NCI-H510A treated with DMSO at 0.1 percent for 48 hours (cell line): ENCODE data around the gene CMC2.

ENCODE experiments used
- DNase-seq: peaks from one replicate; lab custom pipeline; 2025; lab: John Stamatoyannopoulos, UW

CMC2 gene

DNA sequence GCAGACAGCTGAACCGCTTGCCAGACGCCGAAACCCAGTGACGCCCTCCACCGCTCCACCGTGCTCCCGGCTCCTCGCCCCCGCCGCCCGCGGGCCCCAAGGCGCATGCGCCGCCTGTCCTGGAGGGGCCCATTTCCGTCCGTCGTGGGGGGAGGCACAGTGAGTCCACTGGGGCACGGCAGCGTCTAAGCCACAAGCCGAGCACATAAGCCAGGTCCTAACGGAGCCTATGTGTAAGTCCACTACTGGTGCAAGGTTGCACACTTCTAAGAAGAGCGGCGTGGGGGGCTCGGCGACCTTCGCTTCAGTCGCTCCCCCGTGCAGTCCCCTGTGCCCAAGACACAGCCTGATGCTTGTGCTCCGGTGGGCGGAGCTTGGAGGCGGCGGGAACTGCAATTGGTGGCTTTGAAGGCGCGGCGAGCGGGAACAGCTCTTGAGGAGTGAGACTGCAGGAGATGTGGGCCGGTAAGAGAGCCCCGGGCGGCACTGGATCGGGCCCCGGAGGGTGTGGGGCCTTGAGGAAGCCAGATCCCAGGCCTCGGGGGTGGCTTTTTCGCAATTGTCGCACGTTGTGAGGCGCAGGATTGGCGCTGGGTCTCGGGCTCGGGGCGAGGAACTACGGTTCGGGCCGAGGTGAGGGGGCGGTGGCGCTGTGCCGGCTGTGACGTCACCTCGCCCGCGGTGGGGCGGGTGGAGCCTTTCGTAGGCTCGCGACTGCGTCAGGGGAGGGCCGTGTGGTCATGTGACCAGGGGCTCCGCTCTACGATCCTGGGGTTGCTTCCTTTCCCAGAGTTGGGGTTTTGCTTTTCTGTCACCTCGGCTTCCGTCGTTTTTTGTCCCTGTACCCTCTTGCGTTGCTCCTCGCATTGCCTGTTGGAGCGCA lies at the start of gene CMC2, which contains the start of gene CENPN:
Gene CMC2 (minus strand): TSS at position 73 of the 883 bp plus-strand sequence. CDS start 9,491 bp downstream, outside the sequence.
Gene CENPN (plus strand): TSS at position 402 of the 883 bp plus-strand sequence. CDS start 4,726 bp downstream, outside the sequence.
- peak; percentile 88 for DNase-seq

DNA sequence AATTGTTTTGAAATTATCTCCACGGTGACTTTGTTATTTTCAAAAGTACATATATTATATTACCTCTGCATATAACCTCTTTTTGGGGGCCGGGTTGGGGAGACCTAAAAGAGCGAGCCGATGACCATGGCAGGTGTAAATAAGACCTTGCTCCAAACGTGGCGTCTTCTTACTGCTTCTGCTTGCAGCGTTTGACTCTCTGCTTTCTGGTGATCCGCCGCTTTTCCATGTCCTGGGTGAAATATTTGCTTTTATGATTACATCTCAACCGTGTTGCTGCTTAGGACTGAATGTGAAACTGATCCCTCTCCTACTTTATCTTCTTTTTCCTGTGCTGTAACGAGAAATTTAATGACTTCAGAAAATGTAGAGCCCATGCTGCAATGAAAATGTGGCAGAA lies 47.1 kb upstream of the CMC2 start:
- no peak for DNase-seq

DNA sequence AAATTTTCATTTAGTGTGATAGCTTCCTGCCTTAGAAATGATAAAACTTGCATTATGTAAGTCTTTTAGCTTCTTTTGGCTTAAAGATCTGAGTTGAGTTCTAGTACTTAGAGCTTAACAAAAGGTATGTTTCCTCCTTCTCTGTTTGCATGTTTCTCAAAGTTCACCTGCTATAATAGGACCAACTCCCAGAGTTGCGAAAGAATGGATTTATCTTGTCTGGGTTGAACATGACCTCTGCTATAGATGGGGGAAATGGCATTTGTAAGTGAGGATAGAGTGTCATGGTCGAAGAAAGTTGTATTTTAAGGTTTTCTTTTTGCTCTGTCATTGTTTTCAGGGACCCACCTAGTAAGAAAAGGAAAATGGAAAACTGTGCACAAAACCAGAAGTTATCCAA lies 36.1 kb upstream of the CMC2 start:
- no peak for DNase-seq

DNA sequence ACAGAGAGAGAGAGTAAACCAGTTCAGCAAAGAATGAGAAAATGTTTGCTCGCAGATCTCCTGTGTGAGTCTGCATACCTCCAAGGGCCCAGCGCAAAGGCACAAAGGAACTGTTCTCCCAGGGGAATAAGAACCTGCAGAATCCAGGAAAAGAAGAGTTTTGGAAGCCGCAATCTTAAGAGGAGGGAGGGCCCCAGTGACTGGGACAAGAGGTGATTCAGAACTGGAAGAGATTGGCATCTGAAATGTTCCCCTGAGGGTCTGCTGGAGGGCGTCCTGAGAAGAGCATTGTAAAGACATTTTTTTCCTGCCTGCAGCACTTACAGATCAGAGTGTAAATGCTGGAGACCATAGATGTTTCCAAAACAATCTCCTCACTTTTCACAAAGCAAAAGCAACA lies 35.0 kb upstream of the CMC2 start:
- no peak for DNase-seq

DNA sequence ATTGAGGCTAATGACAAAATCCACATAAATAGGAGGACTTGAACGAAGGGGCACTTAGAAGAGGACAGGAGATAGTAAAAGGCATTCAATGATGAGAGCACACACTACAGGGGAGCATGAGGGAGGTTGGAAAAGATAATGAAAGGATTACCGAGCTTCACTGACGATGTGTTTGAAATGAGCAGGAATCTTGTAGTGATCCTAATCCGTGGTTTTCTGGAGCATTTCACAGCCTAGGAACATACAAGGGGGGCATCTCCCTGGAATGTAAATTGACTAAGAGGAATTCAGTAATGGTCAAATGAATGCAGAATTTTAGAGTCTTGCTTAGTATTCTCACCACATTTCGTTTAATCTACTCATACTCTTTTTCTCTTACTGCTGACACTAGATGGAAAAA lies 34.2 kb upstream of the CMC2 start:
- DNase-seq, result no peak

DNA sequence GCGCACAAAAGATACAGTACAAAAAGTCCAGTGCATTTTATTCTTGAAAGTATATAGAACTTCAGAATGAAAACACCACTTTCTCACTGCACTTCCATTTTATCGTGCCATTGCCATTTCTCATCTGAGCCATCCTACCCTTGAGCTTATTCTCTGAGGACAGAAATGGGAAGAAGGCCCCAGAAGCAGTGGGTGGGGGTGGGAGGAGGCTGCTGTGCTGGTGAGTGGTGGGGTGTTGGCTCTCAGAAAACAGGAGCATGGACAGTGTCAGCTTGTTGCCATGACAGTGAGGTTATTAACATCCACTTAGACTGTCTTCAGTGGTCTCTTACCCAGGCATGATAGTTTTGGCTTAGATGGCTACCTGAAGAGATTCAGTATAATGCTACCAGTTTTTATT lies 33.4 kb upstream of the CMC2 start:
- DNase-seq, result no peak

DNA sequence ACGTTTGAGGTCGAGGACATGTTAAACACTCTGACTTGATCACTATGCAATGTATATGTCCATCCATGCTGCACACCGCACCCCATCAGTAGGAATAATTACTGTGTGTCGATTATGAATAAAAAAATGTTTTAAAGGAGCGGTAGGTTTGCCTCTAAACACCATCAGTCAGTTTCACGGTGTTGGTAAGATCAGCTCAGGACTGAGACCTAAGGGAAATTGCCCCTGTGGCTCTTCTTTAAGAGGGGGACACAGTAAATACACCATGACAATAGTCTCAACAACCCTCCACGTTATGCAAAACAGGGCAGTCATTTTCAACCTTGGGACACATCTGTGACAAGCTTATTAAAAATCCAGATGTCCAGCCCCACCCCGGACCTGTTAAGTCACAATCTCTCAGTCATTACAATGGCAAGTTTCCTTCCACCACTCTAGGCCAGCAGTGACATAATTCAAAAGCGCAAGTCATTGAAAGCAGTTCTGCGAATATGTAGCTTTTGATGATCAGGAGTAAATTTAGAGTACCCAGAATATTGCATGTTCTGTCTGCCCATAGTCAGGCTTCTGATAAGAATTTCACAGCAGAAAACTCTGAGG lies 30.2 kb upstream of the CMC2 start:
- DNase-seq, result no peak

DNA sequence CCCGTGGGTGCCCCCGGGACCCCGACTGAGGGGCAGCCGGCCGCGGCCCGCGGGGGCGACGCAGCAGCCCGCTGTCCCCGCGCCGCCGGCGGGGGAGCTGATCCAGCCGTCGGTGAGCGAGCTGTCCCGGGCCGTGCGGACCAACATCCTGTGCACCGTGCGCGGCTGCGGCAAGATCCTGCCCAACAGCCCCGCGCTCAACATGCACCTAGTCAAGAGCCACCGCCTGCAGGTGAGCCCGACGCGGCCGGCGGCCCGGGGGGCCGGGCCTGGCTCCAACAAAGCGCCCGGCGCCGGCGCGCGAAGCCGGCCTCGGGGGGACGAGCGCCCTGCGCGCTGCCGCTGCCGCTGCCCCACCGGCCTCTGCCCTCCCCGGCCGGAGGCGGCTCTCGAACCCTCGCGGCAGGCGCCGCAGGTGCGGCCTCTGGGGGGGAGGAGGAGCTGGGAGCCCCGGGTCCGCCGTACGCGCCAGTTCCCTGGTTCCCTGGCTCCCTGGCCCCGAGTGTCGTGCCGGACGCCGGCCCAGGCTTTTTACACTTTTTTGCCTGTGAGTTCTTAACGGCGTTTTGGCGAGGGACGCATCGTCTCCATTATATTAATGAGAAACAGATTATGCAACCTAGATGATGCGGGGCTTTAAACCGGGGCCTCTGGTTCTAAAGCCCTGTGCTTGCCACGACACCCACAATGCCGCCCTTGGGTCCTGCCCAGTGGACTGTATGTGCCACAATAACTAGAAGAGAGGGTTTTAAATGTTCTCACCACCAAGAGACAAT lies 29.5 kb upstream of the CMC2 start:
- DNase-seq, result no peak

DNA sequence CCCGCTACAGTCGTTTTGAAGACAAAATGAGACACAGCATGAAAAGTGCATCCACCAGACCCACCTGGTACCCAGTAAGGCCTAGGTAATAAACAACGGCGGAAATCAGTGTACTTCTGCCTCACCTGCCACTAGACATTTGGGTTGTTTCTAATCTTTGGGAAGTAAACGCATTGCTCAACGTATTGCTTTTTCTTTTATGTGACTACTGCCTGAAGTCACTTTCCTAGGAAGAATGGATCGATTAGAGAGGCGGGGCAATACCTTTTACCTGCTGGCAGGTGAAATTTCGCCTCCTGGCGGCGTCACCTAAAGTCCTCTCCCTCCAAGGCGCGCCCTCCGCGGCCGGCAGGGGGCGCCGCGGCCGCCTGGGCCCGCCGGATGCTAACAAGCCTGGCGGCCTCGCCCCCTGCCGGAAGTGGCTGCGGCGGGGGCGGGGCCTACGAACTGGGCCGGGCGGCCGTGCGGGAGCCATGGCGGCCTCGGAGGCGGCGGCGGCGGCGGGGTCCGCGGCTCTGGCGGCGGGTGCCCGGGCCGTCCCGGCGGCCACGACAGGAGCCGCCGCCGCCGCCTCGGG lies 28.8 kb upstream of the CMC2 start, which contains the start of gene ATMIN:
Gene ATMIN (plus strand): TSS at position 445 of the 577 bp plus-strand sequence. CDS start 29 bp downstream, at position 474.
- peak; percentile 83 for DNase-seq

DNA sequence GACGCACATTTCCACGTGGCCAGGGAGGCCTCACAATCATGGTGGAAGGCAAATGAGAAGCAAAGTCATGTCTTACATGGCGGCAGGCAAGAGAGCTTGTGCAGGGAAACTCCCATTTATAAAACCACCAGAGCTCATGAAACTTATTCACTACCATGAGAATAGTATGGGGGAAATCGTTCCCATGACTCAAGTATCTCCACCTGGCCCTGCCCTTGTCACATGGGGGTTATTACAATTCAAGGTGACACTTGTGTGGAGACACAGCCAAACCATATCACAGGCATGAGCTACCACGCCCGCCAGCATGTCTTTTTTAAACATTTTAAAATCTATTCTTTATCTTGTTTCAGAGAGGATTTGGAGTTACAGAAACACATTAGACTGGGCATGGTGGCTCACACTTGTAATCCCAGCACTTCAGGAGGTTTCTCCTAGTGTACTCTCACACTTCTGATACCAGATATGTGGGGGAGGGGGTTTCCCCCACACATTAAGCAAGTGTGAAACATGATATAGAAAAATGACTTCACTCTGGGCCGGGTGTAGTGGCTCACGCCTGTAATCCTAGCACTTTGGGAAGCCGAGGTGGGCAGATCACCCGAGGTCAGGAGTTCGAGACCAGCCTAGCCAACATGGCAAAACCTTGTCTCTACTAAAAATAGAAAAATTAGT lies 23.4 kb upstream of the CMC2 start:
- DNase-seq, result no peak

DNA sequence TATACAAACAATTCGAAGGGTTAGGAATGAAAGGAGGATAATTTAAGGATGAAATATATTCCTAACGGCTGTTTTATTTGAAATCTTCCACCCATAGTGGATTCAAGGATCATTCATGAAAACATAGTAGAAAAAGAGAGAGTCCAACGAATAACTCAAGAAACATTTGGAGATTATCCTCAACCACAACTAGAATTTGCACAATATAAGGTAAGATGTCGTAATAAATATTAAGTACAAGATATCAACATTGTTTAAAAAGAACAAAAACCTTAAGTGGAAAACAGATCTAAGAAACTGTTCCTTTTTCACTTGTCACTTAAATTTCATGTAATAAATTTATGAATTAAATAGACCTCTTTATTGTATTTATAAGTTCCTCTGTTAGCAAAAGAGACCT lies 19.7 kb upstream of the CMC2 start:
- no peak for DNase-seq

DNA sequence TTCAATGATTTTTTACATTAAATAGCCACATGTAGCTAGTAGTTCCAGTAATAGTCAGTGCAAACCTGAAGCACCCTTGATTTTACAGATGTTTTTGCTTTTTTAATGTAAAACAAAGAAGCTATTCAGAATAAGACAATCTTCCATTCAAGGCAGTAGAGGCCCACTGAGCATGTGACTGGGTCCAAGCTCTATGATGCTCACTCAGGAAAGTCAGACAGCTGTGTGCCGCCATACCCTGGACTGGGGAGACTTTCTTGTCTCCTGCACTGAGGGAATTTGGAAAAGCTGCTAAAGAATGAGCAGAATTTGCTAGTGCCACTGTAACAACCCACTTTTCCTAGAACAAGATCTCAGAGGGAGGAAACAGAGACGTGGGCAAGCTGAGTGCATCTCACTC lies 11.8 kb upstream of the CMC2 start:
- DNase-seq, result no peak

DNA sequence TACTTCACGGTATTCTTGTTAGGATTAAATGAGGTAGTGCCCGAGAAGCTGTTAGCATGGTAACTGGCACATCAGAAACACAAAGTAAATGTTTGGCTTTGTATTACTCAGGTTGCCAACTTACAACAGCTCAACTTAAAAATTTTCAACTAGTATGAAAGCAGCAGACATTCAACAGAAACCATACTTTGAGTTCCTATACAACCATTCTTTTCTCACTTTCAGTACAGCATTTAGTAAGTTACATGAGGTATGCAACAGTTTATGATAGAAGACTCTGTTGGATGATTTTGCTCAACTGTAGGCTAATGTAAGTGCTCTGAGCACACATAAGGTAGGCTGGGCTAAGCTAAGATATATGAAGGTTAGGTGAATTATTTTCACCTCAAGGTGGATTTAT lies 8.0 kb upstream of the CMC2 start:
- no peak for DNase-seq

DNA sequence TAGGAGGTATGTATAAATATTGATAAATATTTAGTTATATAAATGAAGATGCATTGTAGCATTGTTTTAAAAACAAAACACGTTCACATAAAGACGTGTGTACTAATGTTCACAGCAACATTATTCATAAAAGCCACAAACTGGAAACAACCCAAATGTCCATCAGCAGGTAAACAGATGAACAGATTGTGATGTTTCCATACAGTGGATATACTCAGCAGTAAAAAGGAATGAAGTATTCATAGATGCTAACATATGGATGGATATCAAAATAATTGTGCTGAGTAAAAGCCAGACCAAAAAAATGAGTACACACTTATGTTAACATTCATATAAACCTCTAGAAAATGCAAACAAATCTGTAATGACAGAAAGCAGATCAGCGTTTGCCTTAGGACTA lies 6.3 kb upstream of the CMC2 start:
- no peak for DNase-seq

DNA sequence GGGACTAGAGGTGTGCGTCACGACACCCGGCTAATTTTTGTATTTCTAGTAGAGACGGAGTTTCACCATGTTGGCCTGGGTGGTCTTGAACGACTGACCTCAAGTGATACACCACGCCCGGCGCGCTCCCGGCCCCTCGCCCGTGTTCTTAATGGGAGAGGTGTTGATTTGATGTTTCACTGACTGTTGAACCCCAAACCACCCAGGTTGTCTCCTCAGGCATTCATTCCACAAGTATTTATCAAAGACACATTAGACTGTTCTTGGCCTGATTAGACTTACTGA lies 1.8 kb upstream of the CMC2 start:
- DNase-seq, result no peak

DNA sequence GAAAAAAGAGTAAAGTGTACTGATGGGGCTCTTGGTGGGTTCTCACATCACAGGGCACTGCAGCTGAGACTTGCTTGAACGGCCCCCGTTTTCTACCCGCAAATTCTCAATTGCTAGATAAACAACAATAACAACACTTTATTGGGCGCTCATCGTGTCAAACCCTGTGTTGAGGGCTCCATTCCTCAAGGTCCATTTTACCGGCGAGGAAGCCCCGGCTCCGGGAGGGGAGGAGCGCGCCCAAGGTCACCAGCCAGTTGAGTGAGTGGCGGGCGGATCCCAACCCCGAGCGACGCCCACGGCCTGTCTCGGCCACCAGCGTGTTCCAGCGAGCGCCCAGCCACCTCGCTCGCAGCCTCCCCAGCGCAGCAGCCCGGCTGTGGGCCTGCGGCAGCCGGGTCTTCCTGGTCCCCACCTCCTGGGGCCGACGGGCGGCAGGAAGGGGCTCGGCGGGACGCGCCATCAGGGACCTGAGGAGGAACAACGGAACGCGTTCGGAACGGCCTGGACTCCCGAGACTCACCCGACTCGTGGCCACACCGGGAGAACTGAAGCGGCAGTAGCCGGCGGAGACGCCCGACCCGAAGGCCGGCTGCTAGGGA lies 373 bp downstream of the CMC2 start:
- DNase-seq, result peak; percentile 7

DNA sequence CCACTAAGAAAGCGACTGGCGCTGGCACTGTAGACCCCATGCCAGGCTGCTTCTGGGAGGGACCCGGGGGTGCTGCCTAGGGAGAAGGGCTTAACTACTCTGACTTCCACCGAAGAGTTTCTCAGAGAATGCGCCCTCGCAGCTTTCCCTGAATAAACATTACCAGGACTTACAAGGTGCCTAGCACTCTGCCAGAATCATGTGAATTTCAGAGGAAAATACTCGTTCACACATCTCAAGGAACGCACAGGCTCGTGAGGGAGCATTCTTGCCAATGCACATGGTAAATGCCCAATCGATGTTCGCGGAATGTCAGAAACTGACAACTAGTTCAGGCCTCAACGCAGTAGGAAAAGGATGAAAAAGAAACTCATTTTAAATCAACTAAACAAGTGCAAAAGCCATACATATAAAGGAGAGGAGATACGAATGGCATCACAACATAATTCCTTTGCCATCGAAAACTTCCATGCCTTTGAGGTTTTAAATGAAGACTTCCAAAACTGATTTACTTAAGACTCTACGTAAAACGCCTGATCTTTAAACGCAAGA lies 999 bp downstream of the CMC2 start:
- no peak for DNase-seq

DNA sequence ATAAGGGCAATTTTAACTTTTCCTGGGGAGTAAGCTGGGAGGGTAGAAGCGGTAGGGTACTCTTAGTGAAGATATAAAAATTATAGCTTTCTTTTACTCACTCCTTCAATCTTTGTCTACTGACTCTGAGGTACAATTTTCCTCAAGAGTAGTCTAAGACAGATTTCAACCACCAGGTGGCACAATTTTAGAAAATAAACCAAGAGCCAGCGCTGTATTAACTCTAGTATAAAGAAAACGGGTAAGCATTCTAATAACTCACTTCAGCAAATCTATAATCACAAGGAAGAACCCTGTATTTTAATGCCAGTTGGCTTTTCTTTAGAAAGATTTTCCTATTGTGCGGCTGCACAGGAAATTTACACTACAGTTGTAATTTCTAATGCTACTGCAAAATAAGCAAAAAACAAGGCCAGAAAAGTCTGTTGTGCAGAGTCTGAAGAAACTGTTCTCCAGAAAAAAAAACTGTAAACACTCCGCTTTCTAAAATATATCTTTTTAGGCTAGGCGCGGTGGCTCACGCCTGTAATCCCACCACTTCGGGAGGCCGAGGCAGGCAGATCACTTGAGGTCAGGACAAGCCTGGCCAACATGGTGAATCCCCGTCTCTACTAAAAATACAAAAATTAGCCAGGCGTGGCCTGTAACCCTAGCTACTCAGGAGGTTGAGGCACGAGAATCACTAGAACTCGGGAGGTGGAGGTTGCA lies 1.9 kb downstream of the CMC2 start:
- peak; percentile 39 for DNase-seq

DNA sequence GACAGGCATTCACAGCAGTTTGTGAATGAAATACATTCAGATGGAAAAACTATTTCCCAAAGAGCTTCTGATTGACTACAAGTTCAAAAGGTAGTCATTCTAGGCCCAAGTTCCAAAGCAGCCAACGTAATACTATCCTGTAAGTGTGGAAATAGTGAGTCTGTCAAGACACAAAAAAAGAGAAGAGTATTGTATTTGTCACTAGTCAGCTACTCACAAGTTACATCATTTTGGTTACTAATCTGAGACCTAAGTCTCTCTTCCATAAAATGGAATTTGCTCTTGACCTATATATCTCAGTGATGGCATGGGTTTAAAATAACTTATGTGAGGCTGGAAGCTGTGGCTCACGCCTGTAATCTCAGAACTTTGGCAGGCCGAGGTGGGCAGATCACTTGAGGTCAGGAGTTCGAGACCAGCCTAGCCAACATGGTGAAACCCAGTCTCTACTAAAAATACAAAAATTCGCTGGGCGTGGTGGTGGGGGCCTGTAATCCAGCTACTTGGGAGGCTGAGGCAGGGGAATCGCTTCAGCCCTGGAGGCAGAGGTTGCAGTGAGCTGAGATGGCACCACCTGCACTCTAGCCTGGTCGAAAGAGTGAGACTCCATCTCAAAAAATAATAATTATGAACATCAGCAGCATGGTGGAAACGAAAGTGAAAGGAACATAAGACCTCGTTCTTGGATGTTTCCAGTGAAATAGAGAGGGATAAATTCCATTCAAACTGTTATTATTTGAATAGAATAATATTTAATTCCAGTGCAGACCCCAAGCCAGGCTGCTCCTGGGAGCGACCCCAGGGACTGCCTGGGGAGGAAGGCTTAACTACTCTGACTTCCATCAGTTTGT lies 2.9 kb downstream of the CMC2 start:
- DNase-seq, result no peak

DNA sequence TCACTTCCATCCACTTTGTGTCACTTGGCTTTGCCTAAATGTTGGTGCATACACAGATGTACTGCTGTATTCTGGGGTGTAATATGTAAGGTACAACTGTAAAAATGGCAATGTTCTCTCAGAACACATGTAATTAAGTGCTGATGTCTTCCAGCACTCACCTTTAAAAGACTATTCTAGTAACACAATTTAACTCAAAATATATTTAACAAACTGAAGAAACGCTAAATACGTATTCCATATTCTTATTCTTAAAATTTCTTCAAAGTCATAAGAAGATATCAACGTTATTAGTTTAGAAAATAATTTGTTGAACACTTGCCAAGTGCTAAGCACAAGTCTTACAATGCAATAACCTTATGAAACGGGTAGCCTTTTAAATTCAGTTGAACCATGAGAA lies 3.6 kb downstream of the CMC2 start:
- no peak for DNase-seq
